SKM-1 (cell line): ENCODE results near the gene OR8A1.
"Not testable (repeated sequence)": the region's sequence is repeated elsewhere in the genome, so short reads cannot be mapped to it uniquely, and the experiment has no call there.

Experiments used
- DNase-seq: peaks from one replicate; lab custom pipeline; 2025; ENCODE audit not compliant: unreplicated experiment; lab: John Stamatoyannopoulos, UW

Gene OR8A1

DNA sequence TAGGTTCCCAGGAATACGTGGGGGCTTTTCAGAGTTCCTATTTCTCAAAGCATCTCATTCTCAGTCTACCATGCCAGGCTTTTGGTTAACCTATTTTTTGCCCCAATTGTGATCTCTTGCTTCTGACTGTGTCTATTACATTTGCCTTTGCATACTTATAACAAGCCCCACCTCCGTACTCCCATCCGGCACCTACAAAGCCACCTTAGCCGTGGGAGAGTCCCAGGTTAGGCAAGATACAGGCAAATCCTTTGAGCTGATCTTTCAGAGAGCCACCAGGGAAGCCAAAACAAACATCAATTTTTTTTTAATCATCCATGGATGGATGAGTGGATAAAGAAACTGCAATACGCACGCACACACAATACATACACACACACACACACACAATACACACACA lies 22.8 kb downstream of the OR8A1 start:
- DNase-seq: no peak

DNA sequence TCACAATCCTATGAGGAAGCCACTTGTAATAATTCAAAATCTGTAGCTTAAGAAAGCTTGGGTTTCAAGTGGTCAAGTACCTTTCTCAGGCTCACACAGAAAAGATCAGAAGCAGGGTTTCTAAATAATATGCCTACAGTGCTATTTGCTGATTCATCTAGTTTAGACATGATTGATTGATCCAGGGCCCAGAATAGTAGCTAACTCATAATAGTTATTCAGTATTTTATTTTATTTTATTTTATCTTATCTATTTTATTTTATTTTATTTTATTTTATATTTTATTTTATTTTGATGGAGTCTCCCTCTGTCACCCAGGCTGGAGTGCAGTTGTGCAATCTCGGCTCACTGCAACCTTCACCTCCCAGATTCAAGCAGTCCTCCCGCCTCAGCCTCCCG lies 25.5 kb downstream of the OR8A1 start:
- no peak for DNase-seq

DNA sequence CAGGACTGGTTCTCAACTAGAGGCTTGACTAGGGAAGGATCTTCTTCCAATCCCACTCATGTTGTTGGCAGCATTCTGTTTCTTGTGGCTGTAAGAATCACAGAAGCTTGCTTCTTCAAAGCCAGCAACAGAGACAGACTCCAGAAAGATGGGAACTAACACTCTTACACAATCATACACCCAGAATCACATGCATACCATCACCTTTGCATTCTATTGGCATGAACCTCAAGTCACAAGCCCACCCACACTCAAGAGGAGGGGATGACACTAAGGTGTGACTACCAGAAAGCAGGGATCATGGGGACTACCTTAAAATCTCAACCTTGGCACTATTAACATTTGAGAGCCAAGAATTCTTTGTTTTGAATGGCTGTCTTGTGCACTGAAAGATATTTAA lies 27.8 kb downstream of the OR8A1 start:
- DNase-seq: no peak

DNA sequence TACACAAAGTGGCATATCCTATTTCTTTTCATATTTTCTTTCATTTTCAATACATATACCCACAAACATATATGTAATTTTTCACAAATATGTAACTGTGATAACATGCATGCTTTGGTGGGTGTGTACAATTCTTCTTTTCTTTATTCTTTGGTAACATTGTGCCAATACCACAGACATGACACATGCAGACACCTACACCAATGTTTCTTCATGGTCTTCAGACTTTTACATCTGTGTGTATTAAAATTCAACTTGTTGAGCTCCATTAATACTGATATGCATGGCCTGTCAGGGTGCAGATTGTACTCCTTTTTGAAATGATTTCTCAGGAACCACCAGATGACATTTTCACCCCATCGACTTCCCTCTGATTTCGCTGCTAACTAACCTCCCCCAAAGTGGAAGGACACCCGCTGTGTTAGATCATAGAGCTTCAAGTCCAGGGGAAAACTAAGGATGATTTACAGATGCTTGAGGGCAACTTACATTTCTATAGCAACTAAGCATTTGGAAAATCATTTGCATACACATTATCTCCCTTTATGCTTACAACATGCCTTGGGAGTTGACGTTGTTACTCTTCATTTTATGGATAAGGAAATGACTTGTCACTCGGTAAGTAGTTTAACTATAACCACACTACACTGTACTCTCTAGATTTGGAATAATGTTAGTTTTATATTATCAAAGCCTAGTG lies 31.0 kb downstream of the OR8A1 start:
- DNase-seq: no peak

DNA sequence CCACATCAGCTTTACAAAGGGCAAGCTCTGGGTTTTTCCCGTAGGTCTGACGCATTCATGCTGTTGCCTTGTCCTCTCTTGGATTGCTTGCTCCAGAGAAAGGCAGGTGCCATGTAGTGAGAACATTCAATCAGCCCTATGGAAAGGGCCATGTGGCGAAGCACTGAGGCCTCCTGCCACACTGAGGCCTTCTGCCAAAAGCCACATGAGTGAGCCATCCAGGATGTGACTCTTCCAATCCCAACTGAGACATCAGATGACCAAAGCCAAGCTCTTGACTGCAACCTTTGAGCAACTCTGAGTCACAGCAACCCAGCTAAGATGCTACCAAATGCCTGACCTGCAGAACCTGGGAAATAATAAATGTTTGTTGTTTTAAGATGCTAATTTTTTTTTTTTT lies 32.4 kb downstream of the OR8A1 start:
- no peak for DNase-seq

DNA sequence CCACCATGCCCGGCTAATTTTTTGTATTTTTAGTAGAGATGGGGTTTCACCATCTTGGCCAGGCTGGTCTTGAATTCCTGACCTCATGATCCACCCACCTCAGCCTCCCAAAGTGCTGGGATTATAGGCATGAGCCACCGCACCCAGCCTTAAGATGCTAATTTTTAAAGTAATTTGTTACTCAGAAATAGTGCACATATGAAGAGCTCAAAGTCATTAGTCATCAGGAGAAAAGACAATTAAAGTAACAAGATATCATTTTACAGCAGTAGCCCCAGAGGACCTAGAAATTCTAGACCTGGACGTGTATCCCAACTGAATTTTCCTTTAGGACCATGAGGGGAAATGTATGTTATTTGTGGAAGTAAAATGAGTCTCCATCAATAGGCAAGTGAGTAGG lies 32.9 kb downstream of the OR8A1 start:
- DNase-seq: not testable (repeated sequence)

DNA sequence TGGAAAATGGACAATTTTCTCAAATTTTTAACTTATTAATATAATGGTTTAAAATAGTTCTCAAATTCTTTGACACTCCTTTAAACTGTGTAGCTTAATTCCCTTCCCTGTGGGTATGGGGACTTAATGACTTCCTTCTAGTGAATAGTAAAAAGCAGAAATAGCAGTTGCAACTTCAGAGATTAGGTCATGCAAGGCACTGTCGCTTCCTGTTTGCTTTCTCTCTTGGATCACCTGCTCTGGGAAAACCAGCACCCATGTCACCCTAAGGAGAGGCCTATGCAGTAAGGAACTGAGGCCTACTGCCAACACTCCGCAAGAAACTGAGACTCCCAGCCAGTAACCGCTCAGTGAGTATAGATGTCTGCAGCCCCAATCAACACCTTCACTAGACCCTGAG lies 35.9 kb downstream of the OR8A1 start:
- DNase-seq: peak; percentile 90

DNA sequence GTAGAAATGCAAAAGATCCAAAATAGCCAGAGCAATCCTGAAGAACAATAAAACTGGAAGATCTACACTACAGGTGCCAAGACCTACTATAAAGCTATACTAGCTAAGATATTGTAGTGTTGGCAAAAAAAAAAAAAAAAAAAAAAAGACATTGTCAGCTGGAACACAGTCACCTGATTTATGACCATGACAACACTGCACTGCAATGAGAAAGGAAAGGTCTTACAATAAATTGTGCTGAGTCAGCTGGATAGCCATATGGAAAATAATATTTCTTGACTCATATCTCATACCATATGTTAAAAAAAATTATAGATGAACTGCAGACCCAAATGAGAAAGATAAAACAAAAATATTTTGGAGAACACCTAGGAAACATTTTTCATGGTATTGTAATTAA lies 38.4 kb downstream of the OR8A1 start:
- no peak for DNase-seq

DNA sequence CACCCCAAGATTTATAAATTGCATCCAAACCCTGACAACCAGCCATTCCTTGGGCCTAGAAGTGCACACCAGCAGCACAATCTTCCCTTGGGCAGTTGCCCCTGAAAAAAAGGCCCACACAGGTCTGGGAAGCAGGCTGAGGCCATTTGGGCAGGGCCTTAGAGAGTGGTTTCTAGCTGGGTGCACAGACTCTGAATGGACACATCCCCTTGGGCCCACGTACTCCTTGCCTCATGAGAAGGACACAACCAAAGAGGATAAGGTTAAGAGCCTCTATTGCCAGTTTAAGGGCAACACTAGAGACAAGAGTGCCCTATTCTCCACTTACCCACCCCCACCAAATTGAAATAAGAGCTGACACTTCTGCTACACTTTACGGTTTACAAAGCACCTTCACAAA lies 40.5 kb downstream of the OR8A1 start:
- DNase-seq: no peak

DNA sequence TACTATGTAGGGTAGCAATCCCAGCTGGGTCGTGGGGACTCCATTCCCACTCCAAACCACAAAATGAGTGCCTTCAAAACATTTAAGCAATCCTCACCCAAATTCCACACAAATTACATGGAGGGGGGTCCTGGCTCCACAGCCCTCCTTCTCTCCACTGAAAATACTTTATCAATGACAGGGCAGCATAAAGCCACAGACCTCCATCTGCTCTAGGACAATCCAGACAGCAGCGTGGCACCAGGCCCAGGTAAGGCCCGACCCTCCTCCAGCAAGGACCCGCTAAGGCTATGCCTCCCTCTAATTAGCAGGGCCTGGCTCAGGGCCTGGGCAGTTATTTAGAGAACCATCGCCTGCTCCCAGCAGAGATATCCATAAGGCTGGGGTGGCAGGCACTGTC lies 41.3 kb downstream of the OR8A1 start, which contains the start of gene PANX3:
Gene PANX3, plus strand, starts transcription at position 365 of the 400 bp plus-strand sequence. CDS start 129 bp downstream, outside the sequence.
- no peak for DNase-seq

DNA sequence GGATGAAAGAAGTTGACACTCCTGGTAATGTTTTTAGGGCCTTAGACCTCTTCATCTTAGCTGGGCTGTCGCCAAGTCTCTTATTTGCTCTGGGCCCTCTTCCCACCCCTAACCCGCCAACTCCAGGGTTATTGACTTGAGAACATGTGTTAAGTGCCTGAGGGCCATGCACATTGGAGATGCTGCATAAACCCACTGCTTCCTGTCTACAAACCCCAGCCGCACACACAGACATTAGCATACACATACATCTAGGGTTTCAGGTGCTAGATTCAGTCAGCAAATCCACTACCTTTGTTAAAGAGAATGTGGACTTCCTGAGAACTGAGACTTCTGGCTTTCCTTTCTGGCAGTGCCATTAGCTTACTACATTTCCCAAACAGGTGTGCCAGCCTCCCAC lies 42.2 kb downstream of the OR8A1 start:
- DNase-seq: no peak

DNA sequence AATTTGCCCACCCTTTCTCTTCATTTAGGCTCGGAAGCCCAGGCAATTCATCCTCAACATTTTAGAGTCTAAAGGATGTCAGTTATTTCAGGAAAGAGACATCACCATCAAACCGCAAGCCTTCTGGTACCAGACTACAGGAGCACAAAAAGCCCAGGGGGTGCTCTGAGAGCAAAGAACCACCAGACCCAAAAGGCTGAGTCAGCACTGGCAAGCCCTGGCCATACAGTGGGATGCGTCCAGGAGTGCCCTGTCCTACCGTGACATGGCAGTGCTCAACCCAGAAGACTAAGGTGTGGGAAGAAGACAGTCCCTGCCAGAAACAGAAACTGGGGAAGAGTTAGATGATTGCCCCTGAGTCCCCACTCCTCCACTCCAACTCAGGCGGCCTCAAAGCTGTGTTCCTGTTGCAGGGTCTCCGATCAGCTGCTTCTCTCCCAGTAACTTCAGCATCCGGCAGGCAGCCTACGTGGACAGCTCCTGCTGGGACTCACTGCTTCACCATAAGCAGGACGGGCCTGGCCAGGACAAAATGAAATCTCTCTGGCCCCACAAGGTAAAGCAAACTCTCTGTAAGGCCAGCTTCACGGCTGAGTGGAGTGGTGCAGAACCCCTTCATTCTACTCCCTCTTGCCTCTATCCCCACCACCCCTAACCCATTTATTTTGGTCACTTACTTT lies 42.9 kb downstream of the OR8A1 start:
- no peak for DNase-seq

DNA sequence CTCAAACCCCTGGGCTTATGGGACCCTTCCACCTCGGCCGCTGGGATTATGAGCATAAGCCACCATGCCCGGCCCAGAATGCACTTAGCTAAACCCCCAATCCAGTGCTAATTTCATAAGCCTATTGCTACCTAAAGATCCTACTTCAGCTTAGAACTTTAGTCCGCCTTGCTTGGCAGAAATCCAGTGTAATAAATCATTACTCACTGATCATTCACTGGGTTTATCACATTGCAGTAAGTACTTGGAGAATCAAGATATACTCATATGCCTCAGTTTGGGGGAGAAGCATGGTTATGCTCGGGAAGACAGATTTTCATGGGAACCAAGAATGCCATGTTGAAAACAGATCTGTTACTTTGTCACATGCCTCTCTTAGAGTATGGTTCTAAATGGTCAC lies 49.1 kb downstream of the OR8A1 start:
- DNase-seq: no peak
